GM12878 (cell line): ENCODE measurements around the gene OGDHL. TPM values are rescaled to one million over a fixed set of nuclear protein-coding genes. Genes with fewer than 3 reads are reported as not detected.

Source experiments
- ATAC-seq: fragments of 200-7000 bp; cut with Tn5 transposase; 3 replicates; pipeline ENCODE4 v1.9.1; 2020; ENCODE audit warnings: mild to moderate bottlenecking, moderate library complexity
- BruUV-seq: library from RNA; stranded (reverse); fragments of 400-500 nt; replicated peaks from 2 replicates; lab custom pipeline; 2021; lab: Mats Ljungman, UMichigan
- CTCF ChIA-PET: fragments of 300-600 bp; sonication (Branson Sonifier 250); formaldehyde crosslinking; extraction: SDS; loops from one replicate; lab custom pipeline; 2021; ENCODE audit warnings: inconsistent platforms; lab: Yijun Ruan, JAX
- POLR2A ChIA-PET: fragments of 350-600 bp; formaldehyde crosslinking; extraction: SDS; loops from one replicate; lab custom pipeline; 2021; ENCODE audit warnings: inconsistent platforms; lab: Charles Lee
- RAD21 ChIA-PET: fragments of 300-600 bp; sonication (Branson Sonifier 250); formaldehyde crosslinking; loops from one replicate; lab custom pipeline; 2023; ENCODE audit warnings: antibody characterized with exemption; ENCODE audit not compliant: unreplicated experiment; lab: Charles Lee
- SMC1A ChIA-PET: fragments of 300-600 bp; sonication (Branson Sonifier 250); formaldehyde crosslinking; loops from one replicate; lab custom pipeline; 2023; ENCODE audit not compliant: unreplicated experiment, uncharacterized antibody; lab: Charles Lee
- DNase-seq: peaks from one replicate; pipeline ENCODE4 v3.0.0-alpha.2; 2011; ENCODE audit warnings: low read depth, low spot score
- FAIRE-seq: peaks from 3 replicates; lab custom pipeline; 2011; peaks lifted over from hg19 to GRCh38; lab: Jason Lieb, UNC
- H2AFZ ChIP-seq: 2 replicates; pipeline ENCODE4 v1.6.0; 2011; ENCODE audit warnings: low read depth, low read length, control low read depth; ENCODE audit not compliant: control insufficient read depth
- H3K27ac ChIP-seq: 2 replicates; pipeline ENCODE4 v1.5.1; 2011; ENCODE audit warnings: control low read depth; ENCODE audit not compliant: control insufficient read depth, insufficient read depth
- H3K27me3 ChIP-seq, 2 experiments: replicated peaks in 1 of 2; 2 replicates each; pipeline versions ENCODE4 v1.6.0 to v1.6.1; 2011; ENCODE audit warnings: low read length in 1 of 2; ENCODE audit not compliant: control insufficient read depth in 2 of 2, insufficient read depth in 2 of 2
- H3K36me3 ChIP-seq, 2 experiments: 2 replicates each; pipeline ENCODE4 v1.5.1; 2011; ENCODE audit warnings: low read length in 1 of 2; ENCODE audit not compliant: control insufficient read depth in 2 of 2, insufficient read depth in 2 of 2
- H3K4me1 ChIP-seq: 2 replicates; pipeline ENCODE4 v1.6.1; 2011; ENCODE audit warnings: mild to moderate bottlenecking, low read length, moderate library complexity, mixed read lengths; ENCODE audit not compliant: control insufficient read depth, insufficient read depth
- H3K4me2 ChIP-seq: 2 replicates; pipeline ENCODE4 v1.6.0; 2011; ENCODE audit warnings: control low read depth; ENCODE audit not compliant: control insufficient read depth, insufficient read depth
- H3K4me3 ChIP-seq: fragments of 200-600 bp; sonication (generic); 2 replicates; pipeline ENCODE4 v1.5.1; 2016
- H3K79me2 ChIP-seq: 2 replicates; pipeline ENCODE4 v1.6.0; 2011; ENCODE audit warnings: low read length; ENCODE audit not compliant: control insufficient read depth, insufficient read depth
- H3K9ac ChIP-seq: 2 replicates; pipeline ENCODE4 v1.8.0; 2011; ENCODE audit warnings: low read length, control low read depth, mixed read lengths; ENCODE audit not compliant: control insufficient read depth, insufficient read depth
- H3K9me3 ChIP-seq: replicated peaks from 3 replicates; pipeline ENCODE4 v1.5.1; 2011; ENCODE audit warnings: mild to moderate bottlenecking, low read length; ENCODE audit not compliant: control insufficient read depth, insufficient read depth
- H4K20me1 ChIP-seq: 2 replicates; pipeline ENCODE4 v1.6.0; 2011; ENCODE audit not compliant: control insufficient read depth, insufficient read depth
- BCL11A ChIP-seq: IDR thresholded peaks from 2 replicates; pipeline ENCODE4 v1.6.1; 2011; ENCODE audit warnings: low read depth, low read length
- CREM ChIP-seq: IDR thresholded peaks from 2 replicates; pipeline ENCODE4 v1.6.1; 2014; ENCODE audit warnings: antibody characterized with exemption, low read depth
- E2F8 ChIP-seq: fragments of 450-650 bp; IDR thresholded peaks from 2 replicates; pipeline ENCODE4 v1.6.1; 2018; ENCODE audit warnings: mild to moderate bottlenecking, low read depth, moderate library complexity; ENCODE audit not compliant: partially characterized antibody
- EED ChIP-seq: sonication (generic); IDR thresholded peaks from 2 replicates; pipeline ENCODE4 v1.6.1; 2016; ENCODE audit warnings: antibody characterized with exemption, low read depth
- ELK1 ChIP-seq: IDR thresholded peaks from 2 replicates; pipeline ENCODE4 v1.6.1; 2012; ENCODE audit warnings: low read depth, low read length, improper control_type of control experiment
- HDAC6 ChIP-seq: fragments of 200-600 bp; sonication (generic); IDR thresholded peaks from one replicate; pipeline ENCODE4 v1.8.0; 2017; ENCODE audit warnings: antibody characterized with exemption; ENCODE audit not compliant: unreplicated experiment
- JUND ChIP-seq: IDR thresholded peaks from 2 replicates; pipeline ENCODE4 v1.6.1; 2012; ENCODE audit warnings: low read depth, mild to moderate bottlenecking, low read length, improper control_type of control experiment, moderate library complexity
- NFYA ChIP-seq: IDR thresholded peaks from 2 replicates; pipeline ENCODE4 v1.6.1; 2011; ENCODE audit warnings: low read depth, mild to moderate bottlenecking, low read length, improper control_type of control experiment, borderline replicate concordance
- SPI1 ChIP-seq: IDR thresholded peaks from 2 replicates; pipeline ENCODE4 v1.6.1; 2011; ENCODE audit warnings: low read depth, mild to moderate bottlenecking, low read length, moderate library complexity, borderline replicate concordance; ENCODE audit not compliant: insufficient read depth
- WGBS: methylation state at CpG from one replicate; pipeline ENCODE4 v1.1.6; 2016; ENCODE audit warnings: low lambda C conversion rate; ENCODE audit not compliant: insufficient replicate concordance, insufficient coverage; ENCODE audit errors: missing lambda C conversion rate; 5-methylcytosine and 5-hydroxymethylcytosine counted together
- in situ Hi-C: fragments of 300-500 bp; cut with MboI; formaldehyde crosslinking; loops from 9 replicates; pipeline ENCODE4 v1.14.3; 2018; ENCODE audit warnings: mixed read lengths
- intact Hi-C: fragments of 100-400 bp; cut with micrococcal nuclease; formaldehyde crosslinking; loops from one replicate; pipeline ENCODE4 v1.14.2; 2022; ENCODE audit not compliant: unreplicated experiment
- polyA plus RNA-seq, 11 experiments: library from polyadenylated mRNA; depleted of rRNA in 4 of 11; unstranded in 6 of 11; stranded (reverse) in 5 of 11; fragments of >200 nt; fragmentation: Nextera tagmentation in 4 of 11; fragmentation: Illumina TruSeq in 1 of 11; extraction: Ambion mirVana in 4 of 11; extraction: Trizol in 1 of 11; gene quantifications; 1 replicate in 1 of 11; 2 replicates in 10 of 11; pipeline versions ENCODE4 v1.2.1 to v1.2.3, GENCODE V29; 2011 to 2016; ENCODE audit warnings: inconsistent platforms in 2 of 11, missing spikeins in 2 of 11, low read depth in 1 of 11
- total RNA-seq, 4 experiments: library from RNA; depleted of rRNA in 3 of 4; stranded (reverse); fragments of >200 nt in 3 of 4; fragmentation: Illumina TruSeq in 1 of 4; extraction: Trizol in 1 of 4; gene quantifications; 2 replicates each; pipeline versions ENCODE4 v1.2.1 to v1.2.3, GENCODE V29; 2013 to 2021
- TF ChIP-seq, protein P1 (sequence below): fragments of 450-650 bp; IDR thresholded peaks from 2 replicates; pipeline ENCODE4 v1.6.1; 2016; ENCODE audit warnings: mild to moderate bottlenecking
- TF ChIP-seq, protein P2 (sequence below): IDR thresholded peaks from 2 replicates; pipeline ENCODE4 v1.6.1; 2012; ENCODE audit warnings: low read depth, low read length, improper control_type of control experiment

Gene OGDHL
- total and polyA plus RNA-seq, 10 of the 15 experiments (the other 5 are each of a cell fraction or from before 2014, with no cell fraction given) = 0.02 to 13.3 (median 0.34) TPM

DNA sequence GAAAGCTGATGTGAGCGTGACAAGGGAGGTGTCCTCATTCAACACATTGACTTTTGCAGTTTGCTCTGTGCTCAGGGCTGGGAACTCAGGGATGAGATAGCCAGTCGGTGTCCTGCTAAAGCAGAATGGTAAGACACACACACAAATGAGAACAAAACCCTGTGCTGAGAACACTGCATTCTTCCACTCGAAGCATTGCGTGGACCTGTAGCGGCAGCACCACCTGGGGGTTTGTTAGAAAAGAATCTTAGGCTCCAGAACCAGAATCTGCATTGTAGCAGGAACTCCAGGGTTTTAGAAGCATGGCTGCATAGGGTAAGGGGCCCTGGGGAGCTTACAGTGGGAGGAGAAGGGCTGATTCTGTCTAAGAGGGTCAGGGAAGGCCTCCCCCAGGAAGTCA, 21.5 kb upstream of the OGDHL start:
- DNase-seq (no peak), FAIRE-seq (no peak), ATAC-seq (no peak)
- Histone ChIP-seq H3K4me3 (no peak overlapping the region), H3K9me3 (no peaks in the 10 kb centered on the region), H3K36me3 (no peaks in the 10 kb centered on the region), H2AFZ (no peak overlapping the region), H3K27me3 (no peaks in the 10 kb centered on the region; a peak in 1 of 4 replicates), H4K20me1 (no peaks in the 10 kb centered on the region), H3K9ac (no peak overlapping the region), H3K4me1 (no peaks in the 10 kb centered on the region), H3K27ac (no peak overlapping the region), H3K79me2 (no peaks in the 10 kb centered on the region), H3K4me2 (no peak overlapping the region)
- WGBS = 35% methylated on average over 5 of the region's 5 CpGs
- ChIA-PET SMC1A (interaction anchor here (0.6 kb wide), 1 partner anchor 127 kb away, joined by 3 read pairs; no protein-coding TSS in a partner anchor), CTCF (no interaction called here), POLR2A (no interaction called here), RAD21 (no interaction called here)
- in situ Hi-C loops = no loop called here
- no TSS peak for BruUV-seq
- TF ChIP-seq E2F8 (no peak), CREM (no peak), NFYA (no peak), SPI1 (no peak), JUND (no peak), EED (no peak), ELK1 (no peak), HDAC6 (no peak), BCL11A (no peak)
- TF ChIP-seq, protein P1, sequence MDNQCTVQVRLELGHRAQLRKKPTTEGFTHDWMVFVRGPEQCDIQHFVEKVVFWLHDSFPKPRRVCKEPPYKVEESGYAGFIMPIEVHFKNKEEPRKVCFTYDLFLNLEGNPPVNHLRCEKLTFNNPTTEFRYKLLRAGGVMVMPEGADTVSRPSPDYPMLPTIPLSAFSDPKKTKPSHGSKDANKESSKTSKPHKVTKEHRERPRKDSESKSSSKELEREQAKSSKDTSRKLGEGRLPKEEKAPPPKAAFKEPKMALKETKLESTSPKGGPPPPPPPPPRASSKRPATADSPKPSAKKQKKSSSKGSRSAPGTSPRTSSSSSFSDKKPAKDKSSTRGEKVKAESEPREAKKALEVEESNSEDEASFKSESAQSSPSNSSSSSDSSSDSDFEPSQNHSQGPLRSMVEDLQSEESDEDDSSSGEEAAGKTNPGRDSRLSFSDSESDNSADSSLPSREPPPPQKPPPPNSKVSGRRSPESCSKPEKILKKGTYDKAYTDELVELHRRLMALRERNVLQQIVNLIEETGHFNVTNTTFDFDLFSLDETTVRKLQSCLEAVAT = no peak
- TF ChIP-seq, protein P2, sequence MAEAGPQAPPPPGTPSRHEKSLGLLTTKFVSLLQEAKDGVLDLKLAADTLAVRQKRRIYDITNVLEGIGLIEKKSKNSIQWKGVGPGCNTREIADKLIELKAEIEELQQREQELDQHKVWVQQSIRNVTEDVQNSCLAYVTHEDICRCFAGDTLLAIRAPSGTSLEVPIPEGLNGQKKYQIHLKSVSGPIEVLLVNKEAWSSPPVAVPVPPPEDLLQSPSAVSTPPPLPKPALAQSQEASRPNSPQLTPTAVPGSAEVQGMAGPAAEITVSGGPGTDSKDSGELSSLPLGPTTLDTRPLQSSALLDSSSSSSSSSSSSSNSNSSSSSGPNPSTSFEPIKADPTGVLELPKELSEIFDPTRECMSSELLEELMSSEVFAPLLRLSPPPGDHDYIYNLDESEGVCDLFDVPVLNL = no peak
- intact Hi-C loops = no loop called here
